CMK (cell line): ENCODE measurements around the gene CDC42EP4.
"Not testable (repeated sequence)": the region's sequence is repeated elsewhere in the genome, so short reads cannot be mapped to it uniquely, and the experiment has no call there.

Source experiments
- DNase-seq: peaks from one replicate; pipeline ENCODE4 v3.0.0-alpha.2; 2010; ENCODE audit warnings: low read depth

Gene CDC42EP4

DNA sequence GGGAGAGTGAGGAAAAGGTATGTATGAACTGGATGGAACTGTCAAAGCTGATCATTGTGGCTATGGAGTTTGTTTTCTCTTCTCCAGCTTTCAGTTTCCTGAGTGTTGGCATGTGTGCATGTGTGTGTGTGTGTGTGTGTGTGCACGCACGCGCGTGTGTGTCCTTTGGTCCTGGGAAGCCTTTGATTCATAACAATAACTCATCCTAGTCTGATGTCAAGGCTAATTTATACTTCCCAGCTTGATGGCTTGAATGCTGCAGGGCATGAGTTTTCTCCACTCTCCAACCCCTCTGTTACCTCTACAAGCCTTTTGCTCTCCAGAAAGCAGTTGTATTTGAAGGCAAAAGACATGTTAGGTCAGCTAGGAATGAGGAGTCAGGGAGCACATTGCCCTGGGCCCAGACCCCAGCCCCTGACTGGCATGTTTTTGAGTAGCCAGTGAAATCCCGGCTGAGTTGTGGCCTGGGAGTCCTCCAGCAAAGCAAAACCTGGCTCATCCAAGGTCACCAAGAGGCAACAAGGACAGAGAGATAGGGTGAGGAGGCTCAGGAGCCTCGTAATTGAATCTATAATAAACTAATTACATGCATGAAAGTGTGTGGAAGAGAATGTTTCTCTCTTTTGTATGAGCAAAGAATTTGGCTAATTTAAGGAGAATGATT lies 8.9 kb upstream of the CDC42EP4 start:
- no peak for DNase-seq

DNA sequence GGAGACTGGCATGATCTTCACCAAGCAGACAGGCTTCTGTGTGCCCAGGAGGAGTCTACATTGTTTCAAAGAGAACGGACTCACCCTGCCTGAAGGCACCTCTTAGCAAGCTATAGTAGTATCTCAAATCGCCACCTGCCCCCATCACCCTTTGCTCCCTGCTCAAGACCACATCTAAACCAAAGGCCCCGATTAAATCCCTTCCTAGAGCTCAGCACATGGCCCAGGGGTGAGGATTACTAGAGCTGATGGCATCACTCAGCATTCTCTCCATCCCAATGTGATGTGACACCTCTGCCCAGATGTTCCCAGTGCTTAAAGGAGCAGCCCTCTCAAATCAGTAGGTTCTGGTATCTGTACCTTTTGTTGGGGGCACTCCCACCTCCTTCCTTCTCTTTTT lies 8.0 kb upstream of the CDC42EP4 start:
- DNase-seq: no peak

DNA sequence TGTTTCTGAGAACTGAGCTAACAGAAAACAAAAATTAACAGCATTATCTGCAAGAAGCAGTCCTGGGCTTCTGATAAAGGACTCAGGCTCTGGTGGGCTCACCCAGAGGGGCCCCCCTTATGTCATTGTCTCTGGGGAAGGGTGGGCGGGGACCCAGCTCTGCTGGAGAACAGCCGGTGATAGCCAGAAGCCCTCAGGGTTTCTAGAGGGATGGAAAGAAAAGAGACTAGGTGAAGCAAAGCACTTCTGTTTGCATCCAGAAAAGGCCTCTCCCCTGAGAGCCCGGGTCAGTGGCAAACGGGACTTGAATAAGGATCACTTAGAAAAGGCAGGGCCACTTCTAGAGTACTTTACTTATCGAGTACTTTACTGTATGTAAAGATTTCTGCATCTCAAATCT lies 7.0 kb upstream of the CDC42EP4 start:
- no peak for DNase-seq

- DNase-seq: no peak
Observed at GRCh38 chr17:73318427-73318813, 6.6 kb upstream of the CDC42EP4 start.

DNA sequence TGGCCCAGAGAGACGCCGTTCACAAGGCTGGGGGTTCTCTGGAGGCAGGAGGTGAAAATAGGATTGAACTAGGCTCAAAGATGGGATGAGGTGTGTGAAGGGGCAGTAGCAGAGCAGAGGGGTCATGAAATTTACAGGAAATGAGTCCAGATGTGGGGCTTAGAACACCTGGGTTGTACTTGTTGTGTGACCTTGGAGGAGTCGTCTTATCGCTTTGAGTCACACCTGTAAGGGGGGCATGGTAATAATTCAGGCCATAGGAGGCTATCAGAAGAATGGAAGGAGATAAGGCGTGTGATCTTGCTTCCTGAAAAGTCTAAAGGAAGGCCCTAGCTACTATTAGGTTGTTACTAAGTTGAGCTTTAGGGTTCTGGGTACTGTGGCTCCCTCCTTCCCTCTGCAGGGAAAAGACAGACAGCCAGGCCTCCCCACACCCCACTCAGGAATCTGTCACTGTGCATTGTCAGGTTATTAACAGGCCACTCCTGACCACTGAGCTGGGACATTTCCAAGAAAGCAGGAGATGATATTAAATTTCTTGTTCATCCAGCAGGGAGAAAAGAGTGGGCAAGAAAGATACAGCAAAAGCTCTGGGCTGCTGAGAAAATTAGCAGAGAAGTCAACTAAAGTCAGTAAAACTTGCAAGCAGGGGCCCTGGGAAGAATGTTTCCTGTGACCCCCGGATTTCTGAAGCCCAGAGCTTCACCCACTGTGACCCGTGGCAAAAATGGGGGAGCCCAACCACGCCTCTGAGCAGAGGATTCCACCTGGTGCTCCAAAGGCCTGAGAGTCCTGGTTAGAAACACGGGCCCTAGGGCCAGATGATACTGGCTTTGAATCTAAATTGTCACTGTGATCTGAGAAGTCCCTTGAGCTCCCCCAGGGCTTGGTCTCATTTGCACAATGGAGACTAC lies 6.0 kb upstream of the CDC42EP4 start:
- DNase-seq: no peak

DNA sequence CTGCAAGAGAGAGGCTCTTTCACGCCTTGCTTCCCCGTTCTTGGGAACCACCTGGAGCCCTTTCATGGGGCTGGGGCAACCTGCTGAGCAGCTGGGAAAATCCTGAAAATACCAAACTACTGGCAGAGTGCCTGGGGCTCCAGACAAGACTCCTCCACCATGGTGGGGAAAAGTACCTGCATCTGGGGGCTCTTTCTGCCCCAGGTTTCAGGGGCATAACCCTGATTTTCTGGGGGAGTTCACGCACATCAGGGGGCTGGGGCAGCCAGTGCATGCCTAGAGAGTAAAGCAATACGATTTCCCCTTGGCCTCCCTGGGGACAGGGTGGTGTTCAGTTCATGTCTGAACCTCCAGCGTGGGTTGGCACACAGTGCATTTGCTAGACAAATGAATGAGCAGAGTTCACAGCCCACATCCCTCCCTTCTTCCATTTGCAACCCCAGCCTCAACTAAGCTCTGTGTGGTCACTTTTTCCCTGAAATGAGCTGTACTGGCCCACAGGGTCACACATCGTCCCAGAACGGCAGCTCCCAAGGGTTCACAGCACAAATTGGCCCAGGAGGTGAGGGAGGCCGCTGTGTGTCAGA lies 5.2 kb upstream of the CDC42EP4 start:
- no peak for DNase-seq

DNA sequence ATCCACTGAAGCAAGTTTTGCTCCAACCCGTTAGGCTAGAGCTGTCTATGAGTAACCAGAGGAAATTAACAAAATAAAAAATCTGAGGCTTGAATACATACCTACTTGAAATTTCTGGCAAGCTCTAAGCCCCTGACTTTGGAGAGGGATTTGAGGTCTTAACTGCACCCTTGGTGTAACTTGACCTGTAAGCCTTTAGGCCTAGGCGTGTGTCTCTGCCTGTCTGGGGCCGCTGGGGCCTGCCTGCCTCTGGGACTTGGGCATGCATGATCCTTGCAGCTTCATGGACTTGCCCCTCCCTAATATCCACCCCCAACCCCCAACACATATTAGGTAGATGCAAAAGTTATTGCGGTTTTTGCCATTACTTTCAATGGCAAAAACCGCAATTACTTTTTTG lies 3.7 kb upstream of the CDC42EP4 start:
- no peak for DNase-seq

DNA sequence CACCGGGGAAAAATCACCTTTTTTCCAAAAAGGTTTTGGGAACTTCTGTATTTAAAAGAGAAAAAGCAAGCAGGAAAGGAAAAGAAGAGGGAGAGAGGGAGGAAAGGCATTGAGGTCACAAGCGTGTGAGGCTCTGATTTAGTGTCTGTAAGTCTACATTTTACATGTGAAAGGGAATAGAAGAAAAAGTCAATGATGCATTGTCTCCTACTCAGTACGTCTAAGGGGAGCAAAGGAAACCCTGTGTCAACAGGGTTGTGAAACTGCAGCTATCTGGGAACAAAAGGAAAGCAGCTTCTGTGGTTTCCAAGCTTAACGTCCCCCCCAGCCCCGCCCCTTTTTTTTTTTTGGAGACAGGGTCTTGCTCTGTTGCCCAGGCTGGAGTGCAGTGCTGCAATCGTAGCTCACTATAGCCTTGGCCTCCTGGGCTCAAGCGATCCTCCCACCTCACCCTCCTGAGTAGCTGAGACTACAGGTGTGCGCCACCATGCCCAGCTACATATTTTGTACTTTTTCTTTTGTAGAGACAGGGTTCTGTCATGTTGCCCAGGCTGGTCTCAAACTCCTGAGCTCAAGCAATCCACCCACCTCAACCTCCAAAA lies 1.8 kb upstream of the CDC42EP4 start:
- no peak for DNase-seq

DNA sequence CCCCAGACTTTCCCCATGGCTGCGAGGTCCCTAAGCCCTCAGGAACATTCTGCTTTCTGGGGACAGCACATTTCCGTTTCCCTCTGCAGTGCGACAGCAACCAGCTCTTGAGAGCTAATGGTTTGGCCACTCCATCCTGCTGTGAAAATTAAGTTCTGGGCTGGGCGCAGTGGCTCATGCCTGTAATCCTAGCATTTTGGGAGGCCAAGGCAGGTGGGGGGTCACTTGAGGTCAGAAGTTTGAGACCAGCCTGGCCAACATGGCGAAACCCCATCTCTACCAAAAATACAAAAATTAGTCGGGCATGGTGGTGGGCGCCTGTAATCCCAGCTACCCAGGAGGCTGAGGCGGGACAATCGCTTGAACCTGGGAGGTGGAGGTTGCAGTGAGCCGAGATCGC lies 1.1 kb upstream of the CDC42EP4 start:
- DNase-seq: not testable (repeated sequence)

GRCh38 chr17:73311428-73311780 lies 397 bp downstream of the CDC42EP4 start:
- no peak for DNase-seq

GRCh38 chr17:73309727-73310596 lies 1.8 kb downstream of the CDC42EP4 start:
- DNase-seq: no peak

- not testable (repeated sequence) for DNase-seq
Observed at GRCh38 chr17:73308959-73309358, 2.8 kb downstream of the CDC42EP4 start.

DNA sequence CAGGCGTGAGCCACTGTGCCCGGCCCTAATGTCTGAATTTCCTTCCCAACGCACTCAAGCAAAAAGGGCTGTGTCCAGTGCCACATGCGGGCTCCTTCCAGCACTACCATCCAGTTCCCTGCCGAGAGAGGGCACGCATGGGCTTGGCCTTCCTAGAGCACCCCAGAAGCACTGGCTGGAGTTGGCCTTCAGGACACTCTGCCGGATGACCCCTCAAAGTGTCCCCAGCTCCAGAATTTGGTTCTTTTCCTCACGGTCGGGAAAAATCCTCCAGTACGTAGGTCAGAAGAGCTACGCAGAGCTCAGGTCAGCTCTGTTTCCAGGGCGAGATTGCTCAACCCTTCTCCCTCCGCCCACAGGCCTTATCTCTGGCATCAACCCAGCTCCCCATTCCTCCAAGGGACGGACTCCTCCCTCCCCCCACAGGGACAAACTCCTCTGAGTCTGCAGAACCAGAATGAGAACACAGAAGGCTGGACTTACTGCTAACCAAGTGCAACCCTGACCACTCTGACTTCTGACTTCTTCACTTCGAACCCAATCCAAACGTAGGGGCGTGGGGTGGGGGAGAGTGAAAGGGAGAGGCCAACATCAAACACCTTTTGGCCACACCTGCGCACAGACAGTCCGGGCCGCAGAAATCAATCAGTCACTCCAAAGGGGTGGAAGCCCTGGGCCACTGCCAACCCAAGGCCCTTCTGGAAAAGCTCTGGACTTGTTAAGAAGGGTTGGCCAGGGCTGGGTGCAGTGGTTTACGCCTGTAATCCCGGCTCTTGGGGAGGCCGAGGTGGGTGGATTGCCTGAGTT lies 3.6 kb downstream of the CDC42EP4 start:
- DNase-seq: no peak

- DNase-seq: no peak
Observed at GRCh38 chr17:73307130-73307529, 4.7 kb downstream of the CDC42EP4 start.

DNA sequence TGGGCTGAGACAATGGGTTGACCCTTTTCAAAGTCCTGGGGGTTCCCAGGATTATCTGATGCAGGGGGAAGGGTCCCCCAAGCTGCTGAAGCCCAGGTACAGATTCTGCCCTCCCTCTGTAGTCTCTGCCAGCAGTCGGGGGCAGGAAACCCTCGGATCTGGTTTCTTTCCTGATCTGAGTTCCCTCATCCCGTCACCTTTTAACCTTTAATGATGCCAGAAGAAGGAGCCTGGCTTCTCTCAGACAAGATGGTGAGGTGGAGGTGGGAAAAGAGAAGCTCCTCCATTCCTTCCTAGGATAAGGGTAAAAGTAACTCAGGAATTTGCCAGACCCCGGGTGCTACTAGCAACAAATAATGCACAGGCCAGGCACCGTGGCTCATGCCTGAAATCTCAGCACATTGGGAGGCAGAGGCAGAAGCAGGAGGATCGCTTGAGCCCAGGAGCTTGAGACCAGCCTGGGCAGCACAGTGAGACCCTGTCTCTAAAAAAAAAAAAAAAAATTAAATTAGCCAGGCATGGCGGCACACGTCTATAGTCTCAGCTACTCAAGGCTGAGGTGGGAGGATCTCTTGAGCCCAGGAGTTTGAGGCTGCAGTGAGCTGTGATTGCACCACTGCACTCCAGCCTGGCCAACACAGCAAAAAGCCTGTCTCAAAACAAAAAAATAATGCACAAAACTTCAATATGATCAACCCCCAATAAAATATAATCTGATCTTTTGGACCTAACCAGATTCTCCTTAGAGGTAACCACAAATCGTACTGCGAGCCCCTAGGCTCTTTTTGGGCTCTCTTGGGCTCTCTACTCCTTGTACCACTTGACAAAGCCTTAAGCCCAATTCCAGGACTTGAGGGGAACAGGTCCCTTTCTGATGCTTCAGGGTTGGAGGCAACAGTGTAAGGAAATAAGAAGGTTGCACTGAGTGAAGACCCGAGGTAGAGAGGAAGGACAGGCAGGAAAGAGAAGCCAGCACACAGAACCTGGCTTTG lies 5.7 kb downstream of the CDC42EP4 start:
- DNase-seq: no peak

DNA sequence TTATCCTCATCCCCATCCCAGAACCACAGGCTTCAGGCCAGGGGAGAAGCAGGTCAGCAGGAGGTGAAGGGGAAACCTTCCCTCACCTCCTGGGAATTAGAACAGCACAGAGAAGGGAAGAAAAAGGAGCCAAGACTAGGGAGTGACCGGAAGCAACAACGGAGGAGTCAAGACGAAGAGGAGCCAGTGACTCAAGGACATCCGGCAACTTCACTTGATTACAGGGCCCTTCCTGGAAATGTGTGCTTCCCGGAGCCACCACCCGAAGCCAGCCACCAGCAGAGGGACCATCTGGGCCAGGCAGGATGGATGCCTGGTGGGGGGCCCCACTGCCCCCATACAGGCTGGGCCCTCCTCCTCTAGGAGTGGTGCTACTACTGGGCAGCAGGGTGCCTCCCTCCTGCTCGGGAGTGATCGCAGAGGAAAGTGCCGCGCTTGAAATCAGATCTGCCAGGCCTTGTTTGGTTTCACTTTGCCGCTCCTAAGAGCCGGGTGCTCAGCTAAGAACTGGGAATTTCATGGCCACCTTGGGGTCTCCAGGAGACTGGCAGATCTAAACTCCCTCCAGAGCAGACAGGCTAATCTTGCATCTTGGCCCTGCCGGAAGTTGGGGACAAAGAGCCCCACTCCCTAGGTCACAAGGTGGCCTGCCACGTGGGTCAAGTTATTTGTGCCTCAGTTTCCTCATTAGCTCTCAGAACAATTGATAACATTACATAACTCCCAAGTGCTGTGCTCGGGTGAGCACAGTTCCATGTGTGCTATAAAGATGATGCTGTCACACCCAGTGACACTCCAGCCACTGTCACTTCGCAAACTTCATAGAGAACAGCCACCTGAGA lies 6.6 kb downstream of the CDC42EP4 start:
- peak; percentile 73 for DNase-seq

- no peak for DNase-seq
Observed at GRCh38 chr17:73304438-73304837, 7.4 kb downstream of the CDC42EP4 start.

GRCh38 chr17:73302189-73302588 lies 9.6 kb downstream of the CDC42EP4 start:
- no peak for DNase-seq

- no peak for DNase-seq
Observed at GRCh38 chr17:73301369-73301768, 10.4 kb downstream of the CDC42EP4 start.
